Gastroesophageal sphincter (tissue), 4 donors: ENCODE results near the gene E2F3. TPM values are rescaled to one million over a fixed set of nuclear protein-coding genes. Genes with fewer than 3 reads are reported as not detected.

Experiments
- ATAC-seq: fragments of 150-250 bp; one replicate; pipeline ENCODE4 v1.9.1; 2016; ENCODE audit warnings: mild to moderate bottlenecking, moderate library complexity
- H3K27ac ChIP-seq, 4 donors: fragments of 200-600 bp; sonication (generic) in 3 of 4; 1 replicate in 3 of 4; 2 replicates in 1 of 4; pipeline ENCODE4 v1.5.1; 2016 to 2019
- H3K27me3 ChIP-seq: fragments of 200-600 bp; sonication (generic); one replicate; pipeline ENCODE4 v1.5.1; 2019
- H3K36me3 ChIP-seq, 2 donors: fragments of 200-600 bp; sonication (generic); one replicate each; pipeline ENCODE4 v1.5.1; 2019; ENCODE audit warnings: control low read depth in 1 of 2
- H3K4me1 ChIP-seq, 3 donors: fragments of 200-600 bp; sonication (generic); 1 replicate in 2 of 3; 2 replicates in 1 of 3; pipeline ENCODE4 v1.5.1; 2016 to 2019; ENCODE audit warnings: control low read depth in 2 of 3
- H3K4me3 ChIP-seq, 2 donors: fragments of 200-600 bp; sonication (generic); one replicate each; pipeline ENCODE4 v1.5.1; 2019; ENCODE audit warnings: mild to moderate bottlenecking in 1 of 2, moderate library complexity in 1 of 2
- H3K9me3 ChIP-seq, 3 donors: fragments of 200-600 bp; sonication (generic); one replicate each; pipeline ENCODE4 v1.5.1; 2017 to 2019; ENCODE audit warnings: control low read depth in 2 of 3
- CTCF ChIP-seq, 4 experiments: fragments of 200-600 bp in 2 of 4; fragments of 450-650 bp in 2 of 4; sonication (generic) in 1 of 4; IDR thresholded peaks; one replicate each; pipeline ENCODE4 v1.5.1; 2017 to 2019; ENCODE audit warnings: antibody characterized with exemption in 4 of 4, mild to moderate bottlenecking in 2 of 4, moderate library complexity in 2 of 4
- EP300 ChIP-seq: sonication (generic); formaldehyde crosslinking; IDR thresholded peaks from one replicate; pipeline ENCODE4 v1.6.1; 2017; ENCODE audit warnings: antibody characterized with exemption, mild to moderate bottlenecking
- POLR2A ChIP-seq, 2 donors: fragments of 450-650 bp; IDR thresholded peaks; one replicate each; pipeline ENCODE4 v1.6.1; 2017; ENCODE audit warnings: antibody characterized with exemption in 2 of 2, mild to moderate bottlenecking in 2 of 2, moderate library complexity in 1 of 2
- POLR2AphosphoS5 ChIP-seq: sonication (generic); formaldehyde crosslinking; IDR thresholded peaks from one replicate; pipeline ENCODE4 v1.6.1; 2017; ENCODE audit warnings: antibody characterized with exemption
- WGBS, 2 donors: methylation state at CpG; one replicate each; pipeline ENCODE4 v1.1.5; 2018; ENCODE audit warnings: low coverage in 1 of 2; 5-methylcytosine and 5-hydroxymethylcytosine counted together
- small RNA-seq, 4 donors: library from RNA; depleted of rRNA; stranded (forward); fragments of <200 nt; gene quantifications; one replicate each; pipeline ENCODE3, GENCODE V24; 2016
- total RNA-seq, 4 donors: library from RNA; depleted of rRNA; stranded (reverse); fragments of >200 nt; gene quantifications; one replicate each; pipeline ENCODE4 v1.1.0, GENCODE V29; 2016

The E2F3 gene
- total RNA-seq, 4 donors from 2014 or later = 3.4 to 6.5 (median 5.2) TPM

- 43 to 100% methylated on average over 1 to 3 of the region's 5 CpGs for WGBS, 2 donors
- peaks cover 0 to 41% of the 10 kb centered on the region in 2 donors for H3K36me3 ChIP-seq
- H3K27me3 ChIP-seq = no peaks in the 10 kb centered on the region
- no peak for ATAC-seq
- peaks cover 0 to 34% (median 5%) of the 10 kb centered on the region in 3 donors for H3K4me1 ChIP-seq
- H3K4me3 ChIP-seq = no peak overlapping the region
- TF ChIP-seq POLR2AphosphoS5 = no peak
- no peak for TF ChIP-seq EP300
- TF ChIP-seq CTCF (IDR thresholded peaks at IDR 0.05) = no peak
- H3K27ac ChIP-seq = no peak overlapping the region
- no peaks in the 10 kb centered on the region for H3K9me3 ChIP-seq
Measured at GRCh38 chr6:20540683-20541082, 139.0 kb downstream of the E2F3 start.

GRCh38 chr6:20541382-20541781, 139.7 kb downstream of the E2F3 start:
- TF ChIP-seq POLR2AphosphoS5 (no peak), POLR2A (IDR thresholded peaks at IDR 0.05) (no peak), EP300 (no peak), CTCF (IDR thresholded peaks at IDR 0.05) (no peak)
- ATAC-seq = no peak
- H3K4me1 ChIP-seq = peaks cover 0 to 27% (median 0%) of the 10 kb centered on the region in 3 donors
- H3K27me3 ChIP-seq = no peaks in the 10 kb centered on the region
- no peak overlapping the region for H3K27ac ChIP-seq
- H3K36me3 ChIP-seq = peaks cover 0 to 48% of the 10 kb centered on the region in 2 donors
- H3K9me3 ChIP-seq = no peaks in the 10 kb centered on the region
- WGBS, 2 donors = 90 to 97% methylated on average over 2 to 4 of the region's 6 CpGs
- no peak overlapping the region for H3K4me3 ChIP-seq

- Histone ChIP-seq H3K9me3 (no peaks in the 10 kb centered on the region), H3K4me1 (peaks cover 0 to 17% (median 0%) of the 10 kb centered on the region in 3 donors), H3K36me3 (peaks cover 0 to 49% of the 10 kb centered on the region in 2 donors), H3K27ac (no peak overlapping the region), H3K27me3 (no peaks in the 10 kb centered on the region), H3K4me3 (no peak overlapping the region)
- no peak for ATAC-seq
- TF ChIP-seq POLR2AphosphoS5 (no peak), CTCF (IDR thresholded peaks at IDR 0.05) (no peak), EP300 (no peak), POLR2A (IDR thresholded peaks at IDR 0.05) (no peak)
- WGBS, 2 donors = 29 to 63% methylated on average over 2 of the region's 2 CpGs
Measured at GRCh38 chr6:20542927-20543602, 141.4 kb downstream of the E2F3 start.

Small RNA genes lying within 50 kb of the gene (small RNA-seq; reads per million reads assigned to genes)
- gene RF00019 (0 reads per million in 4 donors), gene RNU6-141P (0 reads per million in 4 donors)

Other genes with a start within 250 kb of the E2F3 start
- gene MBOAT1, start 189.4 kb upstream of the E2F3 start, total RNA-seq = 10 to 100 TPM in 1 of 4 donors, 1 to 10 TPM in 3; 2.6 to 11.8 (median 4.4) TPM
- 10 to 100 TPM; 10.9 to 17.9 (median 15.0) TPM for gene CDKAL1, start 132.6 kb downstream of the E2F3 start, total RNA-seq